NB4 (cell line): ENCODE data around the gene CMBL.

ENCODE experiments used
- DNase-seq: peaks from one replicate; pipeline ENCODE4 v3.0.0; 2010; ENCODE audit warnings: low read depth
- H3K4me3 ChIP-seq: one replicate; pipeline ENCODE4 v1.5.1; 2011; ENCODE audit warnings: mild to moderate bottlenecking, low read depth, low read length, moderate library complexity
- MYC ChIP-seq: IDR thresholded peaks from 2 replicates; pipeline ENCODE4 v1.6.1; 2011; ENCODE audit warnings: low read depth, low read length
- POLR2A ChIP-seq: IDR thresholded peaks from 2 replicates; pipeline ENCODE4 v1.6.1; 2011; ENCODE audit warnings: mild to moderate bottlenecking; ENCODE audit not compliant: insufficient read length; ENCODE audit errors: extremely low read depth
- TF ChIP-seq, protein P1 (sequence below): IDR thresholded peaks from one replicate; pipeline ENCODE4 v1.5.1; 2012; ENCODE audit warnings: low read depth, low read length
- TF ChIP-seq, protein P2 (sequence below): IDR thresholded peaks from 2 replicates; pipeline ENCODE4 v1.6.1; 2011; ENCODE audit warnings: low read depth, low read length

CMBL gene

DNA sequence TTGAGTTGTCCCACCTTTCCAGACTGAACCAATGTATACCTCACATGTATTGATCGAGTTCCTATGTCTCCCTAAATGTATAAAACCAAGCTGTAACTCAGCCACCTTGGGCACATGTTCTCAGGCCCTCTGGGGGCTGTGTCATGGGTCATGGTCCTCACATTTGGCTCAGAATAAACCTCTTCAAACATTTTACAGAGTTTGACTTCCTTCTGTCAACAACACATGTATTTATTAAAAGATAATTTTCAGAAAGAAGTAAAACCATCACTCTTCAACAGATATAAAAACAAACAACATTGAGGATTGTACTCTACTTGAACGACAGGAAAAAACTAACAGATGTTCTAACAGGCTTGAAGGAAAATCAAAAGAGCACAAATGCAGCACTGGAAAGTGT lies 4.5 kb downstream of the CMBL start:
- H3K4me3 ChIP-seq, result no peak overlapping the region

DNA sequence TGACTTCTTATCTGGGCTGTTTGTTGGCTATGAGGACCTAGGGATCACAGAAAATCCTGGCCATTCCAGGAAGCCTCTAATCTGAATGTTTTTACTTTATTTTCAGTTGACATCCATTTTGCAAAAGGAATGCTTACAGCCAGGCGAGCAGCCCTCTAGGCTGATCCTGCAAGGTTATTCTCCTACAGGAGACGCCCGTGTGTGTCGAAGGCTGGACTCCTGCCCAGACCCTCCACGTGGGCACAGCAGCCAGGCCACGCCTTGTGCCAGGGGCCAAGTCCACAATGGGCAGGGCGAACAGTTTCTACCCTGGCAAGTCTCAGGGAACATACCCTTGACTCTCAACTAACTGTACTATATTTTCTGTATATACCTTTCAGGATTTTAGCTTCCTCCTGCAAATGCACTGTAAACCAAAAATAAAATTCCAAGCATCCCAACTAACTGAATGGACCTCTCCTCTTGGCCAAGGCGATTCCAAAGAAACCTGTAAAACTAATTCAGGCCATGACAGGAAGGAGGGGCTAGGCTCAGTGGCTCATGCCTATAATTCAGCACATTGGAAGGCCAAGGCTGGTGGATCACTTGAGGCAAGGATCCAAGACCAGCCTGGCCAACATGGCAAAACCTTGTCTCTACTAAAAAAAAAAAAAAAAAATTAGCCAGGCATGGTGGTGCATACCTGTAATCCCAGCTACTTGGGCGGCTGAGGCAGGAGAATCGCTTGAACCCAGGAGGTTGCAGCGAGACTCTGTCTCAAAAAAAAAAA lies 5.7 kb downstream of the CMBL start:
- TF ChIP-seq MYC, result no peak
- TF ChIP-seq POLR2A, result no peak
- TF ChIP-seq, protein P1, sequence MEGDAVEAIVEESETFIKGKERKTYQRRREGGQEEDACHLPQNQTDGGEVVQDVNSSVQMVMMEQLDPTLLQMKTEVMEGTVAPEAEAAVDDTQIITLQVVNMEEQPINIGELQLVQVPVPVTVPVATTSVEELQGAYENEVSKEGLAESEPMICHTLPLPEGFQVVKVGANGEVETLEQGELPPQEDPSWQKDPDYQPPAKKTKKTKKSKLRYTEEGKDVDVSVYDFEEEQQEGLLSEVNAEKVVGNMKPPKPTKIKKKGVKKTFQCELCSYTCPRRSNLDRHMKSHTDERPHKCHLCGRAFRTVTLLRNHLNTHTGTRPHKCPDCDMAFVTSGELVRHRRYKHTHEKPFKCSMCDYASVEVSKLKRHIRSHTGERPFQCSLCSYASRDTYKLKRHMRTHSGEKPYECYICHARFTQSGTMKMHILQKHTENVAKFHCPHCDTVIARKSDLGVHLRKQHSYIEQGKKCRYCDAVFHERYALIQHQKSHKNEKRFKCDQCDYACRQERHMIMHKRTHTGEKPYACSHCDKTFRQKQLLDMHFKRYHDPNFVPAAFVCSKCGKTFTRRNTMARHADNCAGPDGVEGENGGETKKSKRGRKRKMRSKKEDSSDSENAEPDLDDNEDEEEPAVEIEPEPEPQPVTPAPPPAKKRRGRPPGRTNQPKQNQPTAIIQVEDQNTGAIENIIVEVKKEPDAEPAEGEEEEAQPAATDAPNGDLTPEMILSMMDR, result no peak
- TF ChIP-seq, protein P2, sequence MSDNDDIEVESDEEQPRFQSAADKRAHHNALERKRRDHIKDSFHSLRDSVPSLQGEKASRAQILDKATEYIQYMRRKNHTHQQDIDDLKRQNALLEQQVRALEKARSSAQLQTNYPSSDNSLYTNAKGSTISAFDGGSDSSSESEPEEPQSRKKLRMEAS, result no peak
- no peak overlapping the region for H3K4me3 ChIP-seq
- DNase-seq, result no peak

More for the DNA sequence above, 4.5 kb downstream of the CMBL start:
- no peak for DNase-seq
- TF ChIP-seq, protein P1, result no peak
- TF ChIP-seq, protein P2, result no peak
- TF ChIP-seq POLR2A, result no peak
- TF ChIP-seq MYC, result no peak

DNA sequence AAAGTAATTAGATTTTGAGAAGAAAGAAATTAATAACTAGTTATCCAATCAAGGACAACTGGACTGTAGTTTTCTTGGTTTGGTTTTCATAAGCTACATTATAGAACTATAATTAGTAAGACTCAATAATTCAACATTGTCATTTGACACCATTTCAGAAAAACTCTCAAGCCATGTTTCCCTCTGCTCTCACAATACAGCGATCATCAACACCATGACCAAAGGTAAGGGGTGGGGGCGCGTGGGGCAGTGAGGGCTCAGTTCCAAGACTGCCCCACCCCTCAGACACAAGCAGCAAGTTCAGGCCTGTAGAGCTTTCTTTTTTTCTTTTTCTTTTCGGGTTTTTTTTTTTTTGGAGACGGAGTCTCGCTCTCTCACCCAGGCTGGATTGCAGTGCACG lies 6.4 kb downstream of the CMBL start:
- no peak overlapping the region for H3K4me3 ChIP-seq
- TF ChIP-seq, protein P1, result no peak
- TF ChIP-seq, protein P2, result no peak
- no peak for DNase-seq

DNA sequence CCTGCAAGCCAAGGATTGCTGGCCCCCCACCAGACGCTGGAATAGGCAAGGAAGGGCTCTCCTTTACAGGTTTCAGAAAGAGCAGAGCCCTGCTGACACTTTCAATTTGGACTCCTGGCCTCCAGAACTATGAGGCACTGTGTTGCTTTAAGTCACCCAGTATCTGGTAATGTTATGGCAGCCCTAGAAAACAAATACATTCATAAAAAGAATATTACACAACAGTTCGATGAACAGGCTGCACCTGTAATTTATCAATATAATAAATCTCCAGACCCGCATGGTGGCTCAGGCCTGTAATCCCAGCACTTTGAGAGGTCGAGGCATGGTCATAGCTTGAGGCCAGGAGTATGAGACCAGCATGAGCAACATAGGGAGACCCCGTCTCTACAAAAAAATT lies 7.5 kb downstream of the CMBL start:
- DNase-seq, result no peak
- H3K4me3 ChIP-seq, result no peak overlapping the region
- no peak for TF ChIP-seq MYC
- no peak for TF ChIP-seq POLR2A
- TF ChIP-seq, protein P2, result no peak
- TF ChIP-seq, protein P1, result no peak

DNA sequence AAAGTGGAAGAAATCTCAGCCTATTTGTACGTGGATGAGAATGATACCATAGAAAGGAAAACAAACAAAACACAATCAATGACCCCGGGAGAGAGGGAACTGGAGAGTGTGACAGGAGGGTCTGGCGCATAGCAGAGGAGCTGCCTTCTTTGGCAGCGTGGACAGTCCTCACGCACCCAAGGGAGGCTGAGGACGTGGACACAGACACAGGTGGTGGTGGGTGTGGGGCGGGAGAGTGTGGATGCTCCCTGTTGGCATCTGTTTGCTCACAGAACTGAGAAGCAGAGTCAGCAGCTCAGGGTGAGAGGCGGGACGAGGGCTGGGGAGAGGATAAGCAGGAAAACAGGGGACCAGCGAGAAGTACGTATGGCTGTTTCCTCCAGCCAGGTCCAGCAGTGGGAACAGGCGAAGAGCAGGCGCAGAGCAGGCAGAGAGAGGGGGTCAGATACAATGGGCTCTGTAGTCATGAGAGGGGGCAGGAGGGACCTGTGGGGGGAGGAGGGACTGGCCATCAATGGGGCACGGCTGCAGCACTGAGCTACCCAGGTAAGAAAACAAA lies 10.0 kb downstream of the CMBL start:
- TF ChIP-seq MYC (no peak), POLR2A (no peak)
- TF ChIP-seq, protein P1, result no peak
- TF ChIP-seq, protein P2, result no peak
- H3K4me3 ChIP-seq, result no peak overlapping the region
- no peak for DNase-seq
